A549 (cell line): ENCODE measurements around the gene GMPR2. TPM values are rescaled to one million over a fixed set of nuclear protein-coding genes. Genes with fewer than 3 reads are reported as not detected.

Source experiments
- ATAC-seq, 2 experiments: fragments of 200-7000 bp in 1 of 2; fragments of >200 bp in 1 of 2; cut with Nextera tagmentation in 1 of 2; cut with Tn5 transposase in 1 of 2; 3 replicates each; pipeline versions ENCODE4 v1.8.0 to v1.9.1; 2018 to 2020; ENCODE audit warnings: mild to moderate bottlenecking in 1 of 2, moderate library complexity in 1 of 2
- CTCF ChIA-PET: fragments of 300-600 bp; sonication (Branson Sonifier 250); formaldehyde crosslinking; extraction: SDS; loops from one replicate; lab custom pipeline; 2021; ENCODE audit warnings: antibody characterized with exemption, inconsistent platforms; lab: Yijun Ruan, JAX
- POLR2A ChIA-PET: fragments of 350-600 bp; formaldehyde crosslinking; extraction: SDS; loops from one replicate; lab custom pipeline; 2021; ENCODE audit warnings: antibody characterized with exemption, inconsistent platforms; lab: Yijun Ruan, JAX
- DNase-seq, 2 experiments: peaks; one replicate each; pipeline versions ENCODE4 v3.0.0 to v3.0.0-alpha.2; 2011 to 2016; ENCODE audit warnings: low read depth in 1 of 2, low spot score in 1 of 2
- FAIRE-seq: peaks from 2 replicates; lab custom pipeline; 2011; peaks lifted over from hg19 to GRCh38; lab: Jason Lieb, UNC
- H3K27ac ChIP-seq, 2 experiments: fragments of >200 bp; sonication (Bioruptor Twin); formaldehyde crosslinking; 3 replicates each; pipeline ENCODE4 v1.5.1; 2016 to 2017
- H3K4me1 ChIP-seq: fragments of >200 bp; sonication (Bioruptor Twin); formaldehyde crosslinking; 3 replicates; pipeline ENCODE4 v1.6.1; 2016
- H3K4me2 ChIP-seq: fragments of >200 bp; sonication (Bioruptor Twin); formaldehyde crosslinking; 3 replicates; pipeline ENCODE4 v1.6.1; 2016
- H3K4me3 ChIP-seq: fragments of >200 bp; sonication (Bioruptor Twin); formaldehyde crosslinking; 3 replicates; pipeline ENCODE4 v1.5.1; 2016
- H3K9me3 ChIP-seq: fragments of >200 bp; sonication (Bioruptor Twin); formaldehyde crosslinking; 3 replicates; pipeline ENCODE4 v1.6.1; 2016
- ATOH8 ChIP-seq: fragments of 250-450 bp; sonication (Bioruptor Pico); IDR thresholded peaks from 2 replicates; pipeline ENCODE4 v1.5.0; 2020; ENCODE audit warnings: low read depth, mild to moderate bottlenecking, moderate library complexity
- CHD4 ChIP-seq: fragments of 200-600 bp; sonication (generic); IDR thresholded peaks from 2 replicates; pipeline ENCODE4 v1.6.1; 2016; ENCODE audit warnings: antibody characterized with exemption, mild to moderate bottlenecking, borderline replicate concordance
- E2F6 ChIP-seq: IDR thresholded peaks from 2 replicates; pipeline ENCODE4 v1.6.1; 2012; ENCODE audit warnings: low read depth, borderline replicate concordance
- ELK1 ChIP-seq: fragments of 150-350 bp; IDR thresholded peaks from 2 replicates; pipeline ENCODE4 v1.6.1; 2014; ENCODE audit warnings: low read depth, mild to moderate bottlenecking, low read length
- FOSL2 ChIP-seq, 2 experiments: fragments of 450-650 bp in 1 of 2; fragments of >200 bp in 1 of 2; sonication (Bioruptor Twin) in 1 of 2; formaldehyde crosslinking; IDR thresholded peaks; 2 replicates each; pipeline versions ENCODE4 v1.5.0 to v1.6.1; 2016 to 2020; ENCODE audit warnings: mild to moderate bottlenecking in 1 of 2, moderate library complexity in 1 of 2
- GATA3 ChIP-seq: IDR thresholded peaks from 2 replicates; pipeline ENCODE4 v1.6.1; 2012; ENCODE audit warnings: borderline replicate concordance
- HDAC2 ChIP-seq: fragments of 200-600 bp; sonication (generic); IDR thresholded peaks from 2 replicates; pipeline ENCODE4 v1.6.1; 2016
- JUN ChIP-seq, 2 experiments: fragments of >200 bp; sonication (Bioruptor Twin); formaldehyde crosslinking; IDR thresholded peaks; 2 replicates in 1 of 2; 3 replicates in 1 of 2; pipeline ENCODE4 v1.6.1; 2016 to 2017
- KDM1A ChIP-seq: fragments of 200-600 bp; sonication (generic); IDR thresholded peaks from 2 replicates; pipeline ENCODE4 v1.6.1; 2016; ENCODE audit warnings: low read depth, mild to moderate bottlenecking
- MAX ChIP-seq: IDR thresholded peaks from 2 replicates; pipeline ENCODE4 v1.6.1; 2012
- MAZ ChIP-seq: fragments of 150-350 bp; IDR thresholded peaks from 2 replicates; pipeline ENCODE4 v1.6.1; 2014; ENCODE audit warnings: antibody characterized with exemption, low read depth, low read length, borderline replicate concordance
- MYC ChIP-seq: IDR thresholded peaks from 2 replicates; pipeline ENCODE4 v1.6.1; 2012; ENCODE audit warnings: mild to moderate bottlenecking, inconsistent platforms, low read length, improper control_type of control experiment, borderline replicate concordance
- NR3C1 ChIP-seq: fragments of >200 bp; sonication (Bioruptor Twin); formaldehyde crosslinking; IDR thresholded peaks from 3 replicates; pipeline ENCODE4 v1.6.1; 2017
- PBX3 ChIP-seq: IDR thresholded peaks from 2 replicates; pipeline ENCODE4 v1.6.1; 2012
- PHF8 ChIP-seq: fragments of 200-600 bp; sonication (generic); IDR thresholded peaks from 2 replicates; pipeline ENCODE4 v1.6.1; 2016; ENCODE audit warnings: low read depth, mild to moderate bottlenecking, antibody characterized with exemption, moderate library complexity, borderline replicate concordance
- POLR2A ChIP-seq: IDR thresholded peaks from 2 replicates; pipeline ENCODE4 v1.6.1; 2012; ENCODE audit warnings: mild to moderate bottlenecking, low read length
- RFX5 ChIP-seq: fragments of 450-650 bp; IDR thresholded peaks from 2 replicates; pipeline ENCODE4 v1.7.1; 2014; ENCODE audit warnings: antibody characterized with exemption, mild to moderate bottlenecking, moderate library complexity
- SREBF2 ChIP-seq: fragments of 450-650 bp; IDR thresholded peaks from 2 replicates; pipeline ENCODE4 v1.6.1; 2014; ENCODE audit warnings: mild to moderate bottlenecking, moderate library complexity
- TP53 ChIP-seq: fragments of 250-450 bp; sonication (Bioruptor Pico); IDR thresholded peaks from 2 replicates; pipeline ENCODE4 v1.5.0; 2021; ENCODE audit warnings: mild to moderate bottlenecking, moderate library complexity
- WGBS: methylation state at CpG from one replicate; pipeline ENCODE4 v1.1.6; 2017; ENCODE audit errors: missing lambda C conversion rate; 5-methylcytosine and 5-hydroxymethylcytosine counted together
- polyA plus RNA-seq, 4 experiments: library from polyadenylated mRNA; depleted of rRNA in 3 of 4; stranded (reverse); fragments of >200 nt; fragmentation: RNase III in 1 of 4; extraction: RNeasy Plus Mini Kit Qiagen cat#74134 plus additional on column Dnase treatment in 1 of 4; gene quantifications; 2 replicates in 3 of 4; 3 replicates in 1 of 4; pipeline ENCODE4 v1.2.3, GENCODE V29; 2011 to 2017
- TF ChIP-seq, protein P1 (sequence below): fragments of >200 bp; sonication (Bioruptor Twin); formaldehyde crosslinking; IDR thresholded peaks from 3 replicates; pipeline ENCODE4 v1.5.1; 2016
- TF ChIP-seq, protein P2 (sequence below): fragments of >200 bp; sonication (Bioruptor Twin); formaldehyde crosslinking; IDR thresholded peaks from 3 replicates; pipeline ENCODE4 v1.6.1; 2016
- TF ChIP-seq, protein P3 (sequence below): fragments of 250-450 bp; sonication (Bioruptor Pico); IDR thresholded peaks from 2 replicates; pipeline ENCODE4 v1.5.0; 2021; ENCODE audit warnings: mild to moderate bottlenecking, moderate library complexity, borderline replicate concordance

Gene GMPR2
- polyA plus RNA-seq, 2 of the 4 experiments (the other 2 are of a cell fraction): 70.0 to 91.7 TPM

DNA sequence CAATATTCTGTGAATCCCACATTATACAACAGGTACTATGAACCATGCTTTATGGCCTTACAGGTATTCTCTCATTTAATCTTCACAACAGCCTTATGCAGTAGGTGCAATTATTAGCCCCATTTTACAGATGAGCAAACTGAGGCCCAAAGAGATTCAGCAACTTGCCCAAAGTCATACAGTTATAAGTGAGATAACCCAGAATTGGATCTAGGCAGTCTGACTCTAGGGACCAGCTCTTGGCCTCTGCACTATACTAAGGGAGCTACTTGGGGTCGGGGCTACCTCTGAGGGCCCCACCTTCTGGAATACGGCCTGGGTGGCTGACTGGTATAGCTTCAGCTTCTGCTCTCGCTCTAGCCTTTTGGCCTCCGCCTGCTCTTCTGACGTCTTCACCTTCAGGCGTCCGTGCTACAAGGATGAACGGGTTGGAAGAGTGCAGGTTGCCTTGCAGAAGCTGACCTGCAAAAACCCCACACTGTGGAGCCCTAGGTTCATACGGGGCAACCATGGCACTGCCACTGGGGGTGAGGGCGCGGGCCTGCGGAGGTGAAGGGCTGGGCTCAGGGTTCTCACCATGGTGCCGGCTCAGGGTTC lies 37.9 kb downstream of the GMPR2 start:
- TF ChIP-seq HDAC2 (peak; percentile 86; the same call in 1 of the 2 replicates), RFX5 (no peak), CHD4 (peak; percentile 70; the same call in 1 of the 2 replicates), KDM1A (peak; percentile 89), GATA3 (no peak)
- ChIA-PET CTCF (interaction anchor here (1.0 to 34.0 kb wide), 15 partner anchors 9 to 167 kb away, joined by 3 to 469 read pairs (median 5); partner anchors contain the start of genes CIDEB, DHRS1, LTB4R and LTB4R2), POLR2A (interaction anchor here (0.6 to 1.9 kb wide), 22 partner anchors 9 to 170 kb away, joined by 3 to 53 read pairs (median 4); partner anchors contain the start of genes CBLN3, CHMP4A, CIDEB and DHRS1)
- peak overlapping the region; percentile 59 for H3K4me3 ChIP-seq
- peak overlapping the region; percentile 85 for H3K4me2 ChIP-seq
- H3K27ac ChIP-seq: peak overlapping the region; percentile 89 to 97
- FAIRE-seq: no peak
- ATAC-seq: peak; percentile 51 to 69
- no peak for DNase-seq
- WGBS: 24% methylated on average over 10 of the region's 13 CpGs
- H3K9me3 ChIP-seq: no peaks in the 10 kb centered on the region
- 0 out of 3 replicates have a peak, but pooled peaks cover 5% of the 10 kb centered on the region for H3K4me1 ChIP-seq

GRCh38 chr14:24271134-24271833 lies 38.6 kb downstream of the GMPR2 start, which contains the start of gene RABGGTA:
Gene RABGGTA (minus strand): TSS chr14:24271597. CDS start chr14:24271115, 482 bp downstream.
- POLR2A ChIA-PET: interaction anchor here (0.6 to 1.9 kb wide), 28 partner anchors 9 to 171 kb away, joined by 3 to 53 read pairs (median 4); partner anchors contain the start of genes CBLN3, CHMP4A, CIDEB and DHRS1
- no peak for FAIRE-seq

More at GRCh38 chr14:24271134-24271833, 38.6 kb downstream of the GMPR2 start, which contains the start of gene RABGGTA:
- 0 out of 3 replicates have a peak, but pooled peaks cover 5% of the 10 kb centered on the region for H3K4me1 ChIP-seq
- ATAC-seq (peak; percentile 91 to 98), DNase-seq (peak; percentile 91 to 93)
- peak within 1 kb of the TSS; percentile 85 for H3K4me2 ChIP-seq
- peak within 1 kb of the TSS; percentile 59 for H3K4me3 ChIP-seq
- peak within 1 kb of the TSS; percentile 89 to 97 for H3K27ac ChIP-seq
- TF ChIP-seq MYC (peak; percentile 65; the same call in 1 of the 2 replicates), FOSL2 (IDR thresholded peaks at IDR 0.05) (no peak), FOSL2 (CRISPR knock-in tag; IDR thresholded peaks at IDR 0.05) (0 out of 2 replicates have a peak, but pooled peaks have one; percentile 25), TP53 (CRISPR knock-in tag) (no peak), POLR2A (peak; percentile 42), MAZ (0 out of 2 replicates have a peak, but pooled peaks have one; percentile 74), PHF8 (peak; percentile 95), PBX3 (peak; percentile 70), RFX5 (0 out of 2 replicates have a peak, but pooled peaks have one; percentile 57), E2F6 (peak; percentile 81; the same call in 1 of the 2 replicates), NR3C1 (no peak), MAX (peak; percentile 92), ATOH8 (CRISPR knock-in tag) (0 out of 2 replicates have a peak, but pooled peaks have one; percentile 31), SREBF2 (no peak), JUN (IDR thresholded peaks at IDR 0.05) (peak; percentile 61 to 92; a peak in 3 of 5 replicates), ELK1 (no peak)
- TF ChIP-seq, protein P1, sequence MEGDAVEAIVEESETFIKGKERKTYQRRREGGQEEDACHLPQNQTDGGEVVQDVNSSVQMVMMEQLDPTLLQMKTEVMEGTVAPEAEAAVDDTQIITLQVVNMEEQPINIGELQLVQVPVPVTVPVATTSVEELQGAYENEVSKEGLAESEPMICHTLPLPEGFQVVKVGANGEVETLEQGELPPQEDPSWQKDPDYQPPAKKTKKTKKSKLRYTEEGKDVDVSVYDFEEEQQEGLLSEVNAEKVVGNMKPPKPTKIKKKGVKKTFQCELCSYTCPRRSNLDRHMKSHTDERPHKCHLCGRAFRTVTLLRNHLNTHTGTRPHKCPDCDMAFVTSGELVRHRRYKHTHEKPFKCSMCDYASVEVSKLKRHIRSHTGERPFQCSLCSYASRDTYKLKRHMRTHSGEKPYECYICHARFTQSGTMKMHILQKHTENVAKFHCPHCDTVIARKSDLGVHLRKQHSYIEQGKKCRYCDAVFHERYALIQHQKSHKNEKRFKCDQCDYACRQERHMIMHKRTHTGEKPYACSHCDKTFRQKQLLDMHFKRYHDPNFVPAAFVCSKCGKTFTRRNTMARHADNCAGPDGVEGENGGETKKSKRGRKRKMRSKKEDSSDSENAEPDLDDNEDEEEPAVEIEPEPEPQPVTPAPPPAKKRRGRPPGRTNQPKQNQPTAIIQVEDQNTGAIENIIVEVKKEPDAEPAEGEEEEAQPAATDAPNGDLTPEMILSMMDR: peak; percentile 62
- TF ChIP-seq, protein P2, sequence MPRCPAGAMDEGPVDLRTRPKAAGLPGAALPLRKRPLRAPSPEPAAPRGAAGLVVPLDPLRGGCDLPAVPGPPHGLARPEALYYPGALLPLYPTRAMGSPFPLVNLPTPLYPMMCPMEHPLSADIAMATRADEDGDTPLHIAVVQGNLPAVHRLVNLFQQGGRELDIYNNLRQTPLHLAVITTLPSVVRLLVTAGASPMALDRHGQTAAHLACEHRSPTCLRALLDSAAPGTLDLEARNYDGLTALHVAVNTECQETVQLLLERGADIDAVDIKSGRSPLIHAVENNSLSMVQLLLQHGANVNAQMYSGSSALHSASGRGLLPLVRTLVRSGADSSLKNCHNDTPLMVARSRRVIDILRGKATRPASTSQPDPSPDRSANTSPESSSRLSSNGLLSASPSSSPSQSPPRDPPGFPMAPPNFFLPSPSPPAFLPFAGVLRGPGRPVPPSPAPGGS: peak; percentile 75; the same call in 1 of the 3 replicates
- TF ChIP-seq, protein P3, sequence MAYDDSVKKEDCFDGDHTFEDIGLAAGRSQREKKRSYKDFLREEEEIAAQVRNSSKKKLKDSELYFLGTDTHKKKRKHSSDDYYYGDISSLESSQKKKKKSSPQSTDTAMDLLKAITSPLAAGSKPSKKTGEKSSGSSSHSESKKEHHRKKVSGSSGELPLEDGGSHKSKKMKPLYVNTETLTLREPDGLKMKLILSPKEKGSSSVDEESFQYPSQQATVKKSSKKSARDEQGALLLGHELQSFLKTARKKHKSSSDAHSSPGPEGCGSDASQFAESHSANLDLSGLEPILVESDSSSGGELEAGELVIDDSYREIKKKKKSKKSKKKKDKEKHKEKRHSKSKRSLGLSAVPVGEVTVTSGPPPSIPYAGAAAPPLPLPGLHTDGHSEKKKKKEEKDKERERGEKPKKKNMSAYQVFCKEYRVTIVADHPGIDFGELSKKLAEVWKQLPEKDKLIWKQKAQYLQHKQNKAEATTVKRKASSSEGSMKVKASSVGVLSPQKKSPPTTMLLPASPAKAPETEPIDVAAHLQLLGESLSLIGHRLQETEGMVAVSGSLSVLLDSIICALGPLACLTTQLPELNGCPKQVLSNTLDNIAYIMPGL: peak; percentile 96
- CTCF ChIA-PET: interaction anchor here (1.0 to 34.0 kb wide), 14 partner anchors 9 to 166 kb away, joined by 3 to 469 read pairs (median 5); partner anchors contain the start of genes CIDEB, DHRS1, LTB4R and LTB4R2
- WGBS: 5% methylated on average over 19 of the region's 61 CpGs
- no peaks in the 10 kb centered on the region for H3K9me3 ChIP-seq
